SK-N-SH treated with all-trans-retinoic acid at 6 μM for 48 hours (cell line): ENCODE results near the gene RAET1G.

Experiments
- ATAC-seq: fragments of 200-7000 bp; cut with Tn5 transposase; 3 replicates; pipeline ENCODE4 v1.9.1; 2020; ENCODE audit warnings: mild to moderate bottlenecking, moderate library complexity
- ARNTL ChIP-seq: fragments of 450-650 bp; formaldehyde crosslinking; IDR thresholded peaks from 2 replicates; pipeline ENCODE4 v1.5.0; 2020; ENCODE audit warnings: low read depth, mild to moderate bottlenecking, moderate library complexity, borderline replicate concordance
- BACH2 ChIP-seq: fragments of 250-450 bp; sonication (Bioruptor Pico); IDR thresholded peaks from 2 replicates; pipeline ENCODE4 v1.9.0; 2021; ENCODE audit warnings: mild to moderate bottlenecking, borderline replicate concordance
- CREB5 ChIP-seq: fragments of 250-450 bp; sonication (Bioruptor Pico); IDR thresholded peaks from 2 replicates; pipeline ENCODE4 v1.5.1; 2020; ENCODE audit warnings: low read depth, mild to moderate bottlenecking, moderate library complexity
- CSDC2 ChIP-seq: fragments of 250-450 bp; sonication (Bioruptor Pico); IDR thresholded peaks from 2 replicates; pipeline ENCODE4 v1.5.0; 2020; ENCODE audit warnings: mild to moderate bottlenecking, moderate library complexity
- CSRNP3 ChIP-seq: fragments of 250-450 bp; sonication (Bioruptor Pico); IDR thresholded peaks from 2 replicates; pipeline ENCODE4 v1.5.1; 2021; ENCODE audit warnings: mild to moderate bottlenecking, moderate library complexity
- ESRRG ChIP-seq: fragments of 250-450 bp; sonication (Bioruptor Pico); IDR thresholded peaks from 2 replicates; pipeline ENCODE4 v1.6.1; 2021; ENCODE audit warnings: mild to moderate bottlenecking
- GLIS3 ChIP-seq: fragments of 250-450 bp; sonication (Bioruptor Pico); IDR thresholded peaks from 2 replicates; pipeline ENCODE4 v1.5.0; 2020; ENCODE audit warnings: mild to moderate bottlenecking, moderate library complexity
- ISL1 ChIP-seq: fragments of 250-450 bp; sonication (Bioruptor Pico); IDR thresholded peaks from 2 replicates; pipeline ENCODE4 v2.1.2; 2022; ENCODE audit warnings: mild to moderate bottlenecking, moderate library complexity
- OSR1 ChIP-seq: fragments of 250-450 bp; sonication (Bioruptor Pico); IDR thresholded peaks from 2 replicates; pipeline ENCODE4 v1.8.0; 2022; ENCODE audit warnings: moderate library complexity, mild to moderate bottlenecking, inconsistent platforms
- PATZ1 ChIP-seq: fragments of 250-450 bp; sonication (Bioruptor Pico); IDR thresholded peaks from 2 replicates; pipeline ENCODE4 v1.8.0; 2020; ENCODE audit warnings: mild to moderate bottlenecking, moderate library complexity, borderline replicate concordance
- POU6F1 ChIP-seq: fragments of 250-450 bp; sonication (Bioruptor Pico); IDR thresholded peaks from 2 replicates; pipeline ENCODE4 v1.8.0; 2021; ENCODE audit warnings: low read depth, mild to moderate bottlenecking, moderate library complexity, borderline replicate concordance
- PPARA ChIP-seq: fragments of 250-450 bp; sonication (Bioruptor Pico); IDR thresholded peaks from 2 replicates; pipeline ENCODE4 v1.5.0; 2020; ENCODE audit warnings: mild to moderate bottlenecking, borderline replicate concordance
- RARB ChIP-seq: fragments of 250-450 bp; sonication (Bioruptor Pico); IDR thresholded peaks from 2 replicates; pipeline ENCODE4 v1.8.0; 2021; ENCODE audit warnings: mild to moderate bottlenecking, moderate library complexity
- SNAI2 ChIP-seq: fragments of 250-450 bp; sonication (Bioruptor Pico); IDR thresholded peaks from 2 replicates; pipeline ENCODE4 v1.5.0; 2020; ENCODE audit warnings: mild to moderate bottlenecking, moderate library complexity
- TCF4 ChIP-seq: fragments of 250-450 bp; sonication (Bioruptor Pico); IDR thresholded peaks from 2 replicates; pipeline ENCODE4 v1.8.0; 2021; ENCODE audit warnings: mild to moderate bottlenecking, moderate library complexity, borderline replicate concordance
- TOX ChIP-seq: fragments of 250-450 bp; sonication (Bioruptor Pico); IDR thresholded peaks from 2 replicates; pipeline ENCODE4 v1.8.0; 2021; ENCODE audit warnings: mild to moderate bottlenecking, moderate library complexity, borderline replicate concordance
- TSHZ2 ChIP-seq: fragments of 250-450 bp; sonication (Bioruptor Pico); IDR thresholded peaks from 2 replicates; pipeline ENCODE4 v1.5.0; 2020; ENCODE audit warnings: mild to moderate bottlenecking, moderate library complexity
- ZC3H10 ChIP-seq: fragments of 250-450 bp; sonication (Bioruptor Pico); IDR thresholded peaks from 2 replicates; pipeline ENCODE4 v1.5.1; 2021; ENCODE audit warnings: mild to moderate bottlenecking, moderate library complexity
- ZFP3 ChIP-seq: fragments of 250-450 bp; sonication (Bioruptor Pico); IDR thresholded peaks from 2 replicates; pipeline ENCODE4 v1.5.0; 2020; ENCODE audit warnings: mild to moderate bottlenecking, moderate library complexity
- ZNF565 ChIP-seq: fragments of 450-650 bp; formaldehyde crosslinking; conservative IDR thresholded peaks from 2 replicates; pipeline ENCODE4 v1.5.0; 2020; ENCODE audit warnings: low read depth, mild to moderate bottlenecking, moderate library complexity
- ZNF70 ChIP-seq: fragments of 450-650 bp; formaldehyde crosslinking; IDR thresholded peaks from 2 replicates; pipeline ENCODE4 v1.5.0; 2020; ENCODE audit warnings: mild to moderate bottlenecking, moderate library complexity
- ZNF8 ChIP-seq: fragments of 450-650 bp; formaldehyde crosslinking; IDR thresholded peaks from 2 replicates; pipeline ENCODE4 v1.5.0; 2020; ENCODE audit warnings: mild to moderate bottlenecking, moderate library complexity

The RAET1G gene

GRCh38 chr6:149905911-149906371 lies 17.0 kb downstream of the RAET1G start (continued):
- TF ChIP-seq RARB (CRISPR knock-in tag) (no peak), TOX (no peak), ZNF8 (CRISPR knock-in tag) (no peak), ZNF70 (no peak)

- ATAC-seq, result no peak
- TF ChIP-seq ISL1 (CRISPR knock-in tag) (no peak), BACH2 (CRISPR knock-in tag) (no peak), TOX (no peak), ZC3H10 (CRISPR knock-in tag) (no peak), ESRRG (CRISPR knock-in tag) (no peak), ZNF565 (CRISPR knock-in tag) (no peak), ARNTL (CRISPR knock-in tag) (no peak), OSR1 (no peak), TSHZ2 (no peak), TCF4 (CRISPR knock-in tag) (no peak), ZNF8 (CRISPR knock-in tag) (no peak), PATZ1 (no peak), POU6F1 (CRISPR knock-in tag) (no peak), CREB5 (CRISPR knock-in tag) (no peak), GLIS3 (CRISPR knock-in tag) (no peak)
Measured at GRCh38 chr6:149905371-149905910, 17.5 kb downstream of the RAET1G start.

GRCh38 chr6:149904661-149905370 lies 18.1 kb downstream of the RAET1G start:
- no peak for ATAC-seq
- no peak for TF ChIP-seq PATZ1
- no peak for TF ChIP-seq BACH2 (CRISPR knock-in tag)
- TF ChIP-seq CSDC2 (CRISPR knock-in tag), result no peak
- TF ChIP-seq SNAI2, result no peak
- no peak for TF ChIP-seq ISL1 (CRISPR knock-in tag)
- no peak for TF ChIP-seq ZFP3
- TF ChIP-seq ZNF70, result no peak
- TF ChIP-seq GLIS3 (CRISPR knock-in tag), result no peak
- no peak for TF ChIP-seq RARB (CRISPR knock-in tag)
- TF ChIP-seq PPARA (CRISPR knock-in tag), result no peak
- TF ChIP-seq CREB5 (CRISPR knock-in tag), result no peak
- TF ChIP-seq TSHZ2, result no peak
- TF ChIP-seq CSRNP3, result no peak
